T1000 (cell line): ENCODE data around the gene NFYB.
"Not testable (repeated sequence)": the region's sequence is repeated elsewhere in the genome, so short reads cannot be mapped to it uniquely, and the experiment has no call there.

Experiments used
- DNase-seq: peaks from one replicate; lab custom pipeline; 2025; ENCODE audit warnings: mixed read lengths; lab: John Stamatoyannopoulos, UW

Gene NFYB

DNA sequence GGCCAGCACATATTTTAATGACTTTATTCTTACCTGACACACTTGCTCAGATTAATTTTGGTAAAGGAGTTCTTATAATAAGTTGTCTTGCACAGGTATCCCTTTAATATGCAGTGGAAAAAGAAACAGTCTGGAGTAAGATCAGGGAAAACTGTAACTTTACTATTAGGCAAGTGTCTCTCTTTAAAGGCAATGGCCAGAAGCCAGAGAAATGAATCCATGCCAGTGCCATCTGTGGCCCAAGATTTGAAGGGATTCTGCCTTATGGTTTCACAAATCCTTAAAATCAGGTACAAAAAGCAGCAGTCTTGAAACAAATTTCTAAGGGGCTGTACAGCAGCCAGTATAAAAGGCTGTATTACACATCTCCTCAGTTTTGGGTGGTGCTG lies 22.4 kb downstream of the NFYB start:
- no peak for DNase-seq

DNA sequence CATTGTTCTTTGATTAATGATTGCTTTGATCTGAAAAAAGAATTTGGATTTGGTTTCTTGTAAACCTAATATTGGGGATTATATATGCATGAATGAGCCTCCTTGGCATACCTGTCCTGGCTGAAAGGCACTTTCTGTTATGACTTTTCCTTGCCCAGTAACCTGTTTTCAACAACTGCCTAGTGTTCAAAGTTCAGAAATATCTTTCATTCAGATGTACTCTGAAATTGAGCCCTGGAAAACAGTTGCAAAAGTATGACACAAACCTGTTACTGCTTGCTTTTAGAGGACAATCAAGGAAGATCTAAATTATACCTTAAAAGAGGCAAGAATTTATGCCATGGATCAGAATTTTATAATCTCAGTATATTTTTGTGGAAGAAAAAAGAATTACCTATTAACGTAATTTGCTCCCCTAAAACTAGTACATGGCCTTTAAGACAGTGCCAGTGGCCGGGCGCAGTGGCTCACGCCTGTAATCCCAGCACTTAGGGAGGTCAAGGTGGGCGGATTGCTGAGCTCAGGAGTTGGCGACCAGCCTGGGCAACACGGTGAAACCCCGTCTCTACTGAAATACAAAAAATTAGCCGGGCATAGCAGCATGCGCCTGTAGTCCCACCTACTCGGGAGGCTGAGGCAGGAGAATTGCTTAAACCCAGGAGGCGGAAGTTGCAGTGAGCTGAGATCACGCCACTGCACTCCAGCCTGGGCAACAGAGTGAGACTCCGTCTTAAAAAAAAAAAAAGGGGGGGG lies 23.0 kb downstream of the NFYB start:
- not testable (repeated sequence) for DNase-seq

DNA sequence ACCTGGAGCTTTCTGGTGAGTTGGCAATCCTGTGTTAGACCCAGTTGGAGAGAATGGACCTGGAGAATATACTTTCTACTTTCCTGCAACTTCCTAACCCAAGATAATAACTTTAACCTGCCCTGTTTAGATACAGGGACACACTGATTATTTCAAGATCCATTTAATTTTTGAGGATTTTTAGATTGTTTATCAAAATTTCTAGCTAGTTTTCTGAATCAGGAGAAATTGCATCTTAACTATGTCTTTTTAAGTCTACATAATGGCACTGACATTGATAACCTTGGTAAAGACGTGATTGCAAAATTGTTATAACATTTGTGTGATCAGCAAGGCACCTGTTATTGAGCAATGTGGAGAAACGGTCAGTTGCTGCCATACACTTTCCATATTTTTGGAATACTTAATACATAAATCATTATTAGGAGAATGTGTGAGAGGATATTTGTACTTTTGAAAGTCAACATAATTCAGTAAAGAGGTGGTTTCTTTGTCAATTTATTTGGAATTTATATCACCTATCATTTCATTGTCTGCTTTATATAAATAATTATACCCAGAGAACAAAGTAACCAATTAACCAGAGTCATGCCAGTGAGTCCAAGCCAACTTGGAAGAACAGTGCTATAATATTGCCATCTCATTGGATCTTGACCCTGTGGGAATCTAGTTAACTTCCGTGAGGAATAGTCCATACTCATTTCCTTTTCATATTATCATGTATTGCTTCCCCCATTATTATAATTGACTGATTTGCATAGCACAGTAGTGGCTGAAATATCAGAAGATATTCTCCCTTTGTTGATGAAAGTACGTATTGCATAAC lies 28.4 kb downstream of the NFYB start:
- no peak for DNase-seq

DNA sequence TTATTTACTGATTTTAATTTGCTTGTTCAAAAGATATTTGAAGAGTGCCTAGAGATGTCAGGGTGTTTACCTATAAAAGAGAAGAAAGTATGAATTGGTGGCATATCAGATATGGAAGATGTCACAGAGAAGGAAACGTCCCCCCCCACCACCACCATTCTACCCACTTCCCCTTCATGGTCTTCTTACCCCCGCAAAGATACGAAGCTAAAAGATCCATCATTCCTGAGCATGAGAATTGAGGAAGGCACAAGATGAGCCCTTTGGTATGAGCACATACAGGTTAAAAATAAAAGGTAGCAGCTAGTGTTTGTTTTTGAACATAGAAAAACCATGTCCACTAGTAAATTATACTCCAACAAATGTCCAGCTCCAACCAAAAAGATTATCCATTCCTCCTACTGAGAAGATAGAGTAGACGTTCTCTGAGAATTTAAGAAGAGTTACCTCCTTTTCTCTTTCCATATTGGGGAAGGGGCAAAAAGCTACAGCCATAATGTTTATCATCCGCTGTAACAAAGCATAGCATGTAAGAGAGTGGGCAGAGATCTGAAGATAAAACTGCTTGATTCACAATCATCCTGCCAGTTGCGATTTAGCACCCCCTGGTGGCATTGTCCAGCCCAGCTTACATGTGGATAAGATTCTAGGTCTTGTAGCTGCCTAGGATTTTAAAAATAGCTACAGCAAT lies 29.1 kb downstream of the NFYB start:
- peak; percentile 51 for DNase-seq

DNA sequence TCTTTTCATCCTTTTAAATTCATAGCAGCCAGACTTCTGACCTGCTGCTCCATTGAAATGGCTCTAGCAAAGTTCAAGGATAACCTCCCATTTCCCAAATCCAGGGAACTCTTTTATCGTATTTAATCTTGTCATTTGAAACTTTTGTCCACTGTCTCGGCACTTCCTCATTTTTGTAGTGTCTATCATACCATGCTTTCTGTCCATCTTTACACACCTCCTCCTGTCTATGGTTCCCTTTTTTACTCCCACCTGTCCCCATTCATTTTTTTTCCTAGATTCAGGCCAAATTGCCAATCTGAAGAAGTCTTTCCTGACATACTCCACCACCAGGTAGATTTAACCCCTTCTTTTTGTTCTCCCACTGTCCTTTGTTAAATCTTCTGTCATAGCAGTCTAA lies 31.0 kb downstream of the NFYB start:
- no peak for DNase-seq

DNA sequence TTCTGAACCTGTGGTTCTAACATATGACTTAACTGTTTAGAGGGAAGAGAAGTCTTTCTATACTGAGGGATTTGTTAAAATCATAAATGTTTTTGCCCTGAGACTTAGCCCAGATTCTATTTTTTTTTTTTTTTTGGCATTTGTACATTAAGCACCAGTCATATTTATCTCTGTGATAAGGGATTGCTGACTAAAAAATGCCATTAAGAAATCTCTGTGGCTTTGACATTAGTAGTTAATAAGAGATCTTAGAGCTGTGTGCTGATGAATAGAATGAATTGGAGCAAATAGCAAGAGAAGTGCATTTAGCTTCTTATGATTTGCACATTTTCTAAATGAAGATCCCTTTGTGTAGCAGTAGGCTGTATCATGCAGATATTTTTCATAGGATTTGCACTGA lies 32.5 kb downstream of the NFYB start:
- no peak for DNase-seq

DNA sequence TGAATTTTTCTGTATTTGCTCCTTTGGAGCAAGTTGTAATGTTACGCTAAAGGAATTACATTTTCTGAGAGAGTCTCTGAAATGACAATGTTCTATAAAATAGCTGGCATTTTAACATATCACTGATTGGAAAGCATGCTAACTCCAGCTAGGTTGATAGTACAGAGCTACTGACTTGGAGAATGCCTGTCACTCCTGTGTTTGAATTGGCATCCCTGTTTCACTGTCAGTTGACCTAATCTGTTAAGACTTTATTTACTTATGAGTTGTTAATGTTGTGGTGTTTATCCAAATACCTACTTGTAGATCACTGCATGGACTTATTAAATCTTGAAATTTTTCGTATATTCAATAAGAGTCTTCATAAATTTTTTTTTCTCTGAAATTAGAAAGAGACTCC lies 40.1 kb downstream of the NFYB start:
- no peak for DNase-seq

DNA sequence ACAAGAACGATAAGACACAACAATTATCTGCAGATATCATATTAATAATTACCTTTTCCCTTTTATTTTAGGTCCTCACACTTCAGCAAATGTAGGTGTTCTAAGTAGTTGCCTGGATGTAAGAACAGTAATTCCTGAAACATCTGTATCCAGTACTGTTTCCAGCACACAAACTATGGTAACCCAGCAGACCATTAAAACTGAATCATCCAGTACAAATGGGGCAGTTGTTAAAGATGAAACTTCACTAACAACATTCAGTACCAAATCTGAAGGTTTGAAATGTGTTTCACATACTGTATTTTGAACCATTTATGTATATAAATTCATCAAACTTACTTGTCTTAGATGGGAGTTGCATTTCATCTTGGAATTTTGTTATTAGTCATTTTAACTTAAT lies 42.7 kb downstream of the NFYB start:
- no peak for DNase-seq

DNA sequence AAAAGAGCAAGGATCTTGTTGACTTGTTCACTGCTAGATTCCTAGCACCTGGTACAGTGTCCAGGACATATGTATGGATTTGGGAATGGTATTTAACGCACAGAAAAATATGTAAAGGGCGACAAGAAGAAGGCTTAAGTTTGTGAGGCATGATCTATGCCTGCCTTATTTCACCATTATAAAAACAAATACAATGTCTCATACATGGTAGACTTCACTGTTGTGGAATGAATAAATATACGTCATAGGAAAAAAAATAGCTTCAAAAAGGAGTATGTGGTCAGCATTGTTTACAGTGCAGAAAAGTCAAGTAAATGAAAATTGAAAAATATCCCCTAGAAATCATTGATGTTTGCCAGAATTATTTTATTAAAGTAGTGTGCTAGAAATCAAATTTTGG lies 43.7 kb downstream of the NFYB start:
- no peak for DNase-seq

DNA sequence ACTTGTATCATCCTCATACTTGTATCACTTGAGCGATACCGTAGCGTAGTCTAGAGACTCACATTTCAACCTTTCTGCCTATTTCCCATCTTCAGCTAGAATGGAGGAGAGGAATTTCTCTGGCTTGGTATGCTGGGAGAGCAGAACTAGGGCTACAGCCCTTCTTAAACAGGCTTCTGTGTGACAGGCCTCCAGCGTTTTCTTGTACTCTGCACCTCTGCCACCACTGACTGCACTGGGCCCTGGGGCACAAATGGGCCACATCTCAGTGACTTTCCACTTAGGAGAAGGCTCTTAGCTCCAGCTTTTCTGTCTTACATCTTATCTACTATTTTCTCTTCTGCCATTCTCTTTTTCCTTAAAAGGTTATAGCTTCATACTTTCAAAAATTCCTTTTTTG lies 46.9 kb downstream of the NFYB start:
- no peak for DNase-seq

DNA sequence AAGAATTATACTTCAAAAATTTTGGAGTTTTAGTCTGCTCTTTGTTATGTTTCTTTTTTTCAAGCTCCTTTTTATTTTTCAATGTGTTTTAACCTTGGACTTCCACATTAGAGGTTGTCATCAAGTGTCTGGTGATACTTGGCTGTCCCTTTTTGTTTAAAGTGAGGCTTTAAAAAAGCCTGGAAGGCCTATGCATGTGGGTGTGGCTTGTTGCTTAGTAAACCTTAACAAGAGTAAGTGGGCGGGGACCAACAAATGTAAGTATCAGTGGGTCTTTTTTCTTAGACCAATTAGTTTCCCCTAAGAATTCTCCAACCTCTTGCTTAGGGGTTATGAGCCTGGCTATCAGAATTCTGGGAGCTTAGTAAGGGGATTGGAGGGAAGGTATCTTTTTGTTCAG lies 47.3 kb downstream of the NFYB start:
- DNase-seq = no peak

DNA sequence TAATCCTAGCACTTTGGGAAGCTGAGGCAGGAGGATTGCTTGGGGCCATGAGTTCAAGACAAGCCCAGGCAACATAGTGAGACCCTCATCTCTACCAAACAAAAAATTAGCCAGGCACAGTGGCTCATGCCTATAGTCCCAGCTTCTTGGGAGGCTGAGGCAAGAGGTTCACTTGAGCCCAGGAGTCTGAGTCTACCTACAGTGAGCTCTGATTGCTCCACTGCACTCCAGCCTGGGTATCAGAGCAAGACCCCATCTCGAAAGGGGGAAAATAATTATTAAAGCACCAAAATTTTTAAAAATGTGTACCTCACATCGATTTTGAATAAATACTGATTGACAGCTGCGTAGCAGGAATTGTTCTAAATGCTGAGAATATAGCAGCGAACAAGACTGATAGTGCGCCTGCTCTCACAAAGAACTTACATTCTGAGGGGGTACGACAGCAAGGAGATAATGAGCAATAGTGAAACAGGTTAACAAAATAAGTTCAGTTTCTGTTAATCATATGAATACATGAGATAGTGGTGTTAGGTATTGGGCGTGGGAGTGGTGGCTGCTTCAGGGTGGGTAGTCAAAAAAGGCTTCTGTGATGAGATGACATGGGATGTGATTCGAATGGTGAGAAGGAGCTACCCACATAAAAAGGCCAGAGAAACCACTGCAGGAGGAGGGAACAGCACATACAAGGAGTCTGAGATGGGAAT lies 54.1 kb downstream of the NFYB start:
- DNase-seq = no peak

DNA sequence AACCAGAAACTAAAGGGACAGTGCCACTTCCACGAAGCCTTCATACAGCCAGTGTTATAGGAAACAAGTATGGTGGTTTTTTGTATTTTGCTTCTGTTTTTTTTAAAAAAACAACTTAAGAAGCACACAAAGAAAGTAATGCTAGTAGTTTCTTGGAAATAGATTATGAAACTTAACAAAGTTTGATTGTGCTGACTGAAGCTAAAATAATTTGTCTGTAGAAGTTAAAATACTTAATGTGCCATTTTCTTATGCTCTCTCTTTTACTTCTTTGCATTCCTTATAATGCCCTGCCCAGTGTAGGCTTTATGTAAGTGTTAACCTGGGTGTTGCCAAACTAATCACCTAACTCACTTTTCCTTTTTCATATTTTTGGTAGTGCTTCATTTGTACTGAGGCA lies 57.2 kb downstream of the NFYB start:
- DNase-seq = no peak

DNA sequence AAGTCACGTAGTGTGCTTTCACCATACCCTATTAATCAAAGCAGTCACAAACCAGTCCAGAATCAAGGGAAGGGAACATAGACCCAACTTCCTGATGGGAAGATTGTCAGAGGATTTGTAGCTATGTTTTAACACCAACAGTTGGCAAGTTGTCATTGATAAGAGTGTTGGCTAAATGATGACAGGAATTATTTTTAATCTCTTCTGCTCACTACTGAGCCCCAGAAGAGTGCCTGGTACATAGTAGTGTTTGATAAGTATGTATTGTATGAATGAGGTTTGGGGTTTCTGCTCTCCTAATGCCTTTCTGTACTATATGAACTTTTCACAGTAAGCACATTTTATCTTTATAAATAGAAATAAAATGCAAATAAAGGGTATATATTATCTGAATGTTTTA lies 59.0 kb downstream of the NFYB start:
- no peak for DNase-seq

DNA sequence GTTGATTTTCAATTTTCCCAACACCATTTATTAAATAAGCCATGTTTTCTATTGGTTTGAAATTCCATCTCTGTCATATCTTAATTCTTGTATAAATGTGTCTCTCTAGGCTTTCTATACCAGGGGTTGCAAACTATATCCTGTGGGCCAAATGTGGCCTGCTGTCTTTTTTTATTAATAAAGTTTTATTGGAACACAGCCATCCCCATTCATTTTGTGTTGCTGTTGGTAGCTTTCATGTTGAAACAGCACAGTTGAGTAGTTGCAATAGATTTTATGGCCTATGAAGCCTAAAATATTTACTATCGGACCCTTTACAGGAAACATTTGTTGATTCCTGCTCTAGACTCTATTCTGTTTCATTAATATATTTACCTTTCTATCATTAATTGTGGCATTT lies 64.3 kb downstream of the NFYB start:
- DNase-seq = no peak

DNA sequence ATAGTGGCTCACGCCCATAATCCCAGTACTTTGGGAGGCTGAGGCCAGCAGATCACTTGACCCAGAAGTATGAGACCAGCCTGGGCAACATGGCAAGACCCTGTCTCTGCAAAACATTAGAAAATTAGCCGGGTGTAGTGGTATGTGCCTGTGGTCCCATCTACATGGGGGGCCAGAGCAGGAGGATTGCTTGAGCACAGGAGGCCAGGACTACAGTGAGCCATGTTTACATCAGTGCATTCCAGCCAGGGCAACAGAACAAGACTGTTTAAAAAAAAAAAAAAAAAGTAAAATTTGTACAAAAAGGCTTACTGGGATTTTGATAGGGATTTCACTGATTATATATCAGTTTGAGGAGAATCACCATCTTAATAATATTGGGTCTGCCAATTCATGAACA lies 65.9 kb downstream of the NFYB start:
- no peak for DNase-seq
